ENCODE results near the gene CCDC92. TPM values are rescaled to one million over a fixed set of nuclear protein-coding genes. Genes with fewer than 3 reads are reported as not detected.

The CCDC92 gene
- polyA plus RNA-seq, 2 of the 4 experiments (the other 2 are of a cell fraction): 27.2 to 27.5 TPM

DNA sequence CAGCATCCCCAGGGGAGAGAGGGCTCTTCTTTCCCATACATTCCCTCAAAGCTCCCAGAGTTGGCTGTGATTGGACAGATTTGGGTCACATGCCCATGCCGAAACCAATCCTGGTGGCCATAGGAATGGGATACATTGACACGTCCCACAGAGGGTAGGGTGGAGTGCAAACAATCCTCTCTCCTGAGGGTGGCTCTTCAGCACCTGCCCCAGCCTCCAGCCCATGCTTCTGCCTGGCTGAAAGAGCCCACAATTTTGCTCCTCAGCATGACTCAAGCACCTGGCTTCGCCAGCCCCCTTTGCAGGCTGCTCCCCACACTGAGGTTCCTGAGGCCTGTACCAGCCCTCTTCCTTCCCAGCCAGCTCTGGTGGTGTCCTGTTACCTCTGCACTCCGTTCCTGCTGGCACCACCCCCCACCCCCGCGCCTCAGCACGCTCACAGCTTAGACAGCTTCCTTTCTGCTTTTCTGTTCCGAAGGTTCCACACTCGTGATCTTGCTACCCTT is 71.7 kb downstream of the CCDC92 start:
- CTCF ChIA-PET: interaction anchor here (0.8 to 1.2 kb wide), 6 partner anchors 9 to 135 kb away, joined by 3 to 4 read pairs (median 3); no protein-coding TSS in a partner anchor
- FAIRE-seq: no peak

GRCh38 chr12:123899368-123899767 is 73.3 kb downstream of the CCDC92 start:
- POLR2A ChIA-PET: no interaction called here

More for the DNA sequence above, 71.7 kb downstream of the CCDC92 start:
- TF ChIP-seq PHF8 (IDR thresholded peaks at IDR 0.05; ENCODE audit: borderline replicate concordance, low read depth): no peak
- TF ChIP-seq, protein P1, sequence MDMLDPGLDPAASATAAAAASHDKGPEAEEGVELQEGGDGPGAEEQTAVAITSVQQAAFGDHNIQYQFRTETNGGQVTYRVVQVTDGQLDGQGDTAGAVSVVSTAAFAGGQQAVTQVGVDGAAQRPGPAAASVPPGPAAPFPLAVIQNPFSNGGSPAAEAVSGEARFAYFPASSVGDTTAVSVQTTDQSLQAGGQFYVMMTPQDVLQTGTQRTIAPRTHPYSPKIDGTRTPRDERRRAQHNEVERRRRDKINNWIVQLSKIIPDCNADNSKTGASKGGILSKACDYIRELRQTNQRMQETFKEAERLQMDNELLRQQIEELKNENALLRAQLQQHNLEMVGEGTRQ (IDR thresholded peaks at IDR 0.05): peak; percentile 53
- no peak overlapping the region for H3K27ac ChIP-seq
- ATAC-seq (peak in 1 of 2 experiments; percentile 30; a peak in 4 of 6 replicates), DNase-seq (ENCODE audit: low read depth in 1 of 2, low spot score in 1 of 2) (no peak)
- POLR2A ChIA-PET: no interaction called here
- peaks cover 5% of the 10 kb centered on the region; the same call in 1 of the 3 replicates for H3K4me1 ChIP-seq
- H3K4me3 ChIP-seq: no peak overlapping the region
- no peak overlapping the region for H3K4me2 ChIP-seq
- 63% methylated on average over 9 of the region's 9 CpGs for WGBS (ENCODE audit: missing lambda C conversion rate)
- no peaks in the 10 kb centered on the region for H3K9me3 ChIP-seq

GRCh38 chr12:123898673-123899072 is 74.0 kb downstream of the CCDC92 start:
- POLR2A ChIA-PET: no interaction called here
- FAIRE-seq (no peak), ATAC-seq (no peak), DNase-seq (ENCODE audit: low read depth in 1 of 2, low spot score in 1 of 2) (no peak)
- CTCF ChIA-PET: interaction anchor here (1.8 kb wide), 1 partner anchor 9 kb away, joined by 5 read pairs; no protein-coding TSS in a partner anchor
- Histone ChIP-seq H3K4me3 (no peak overlapping the region), H3K4me2 (no peak overlapping the region), H3K27ac (no peak overlapping the region), H3K4me1 (peaks cover 5% of the 10 kb centered on the region; the same call in 1 of the 3 replicates), H3K9me3 (no peaks in the 10 kb centered on the region)
- no peak for TF ChIP-seq ATOH8 (CRISPR knock-in tag; IDR thresholded peaks at IDR 0.05; ENCODE audit: low read depth)
- no peak for TF ChIP-seq EP300 (IDR thresholded peaks at IDR 0.05)
- no peak for TF ChIP-seq NFE2L2 (conservative IDR thresholded peaks at IDR 0.05; ENCODE audit: low read length)
- TF ChIP-seq MAZ (IDR thresholded peaks at IDR 0.05; ENCODE audit: borderline replicate concordance, low read depth, low read length): no peak
- TF ChIP-seq ZFP36 (IDR thresholded peaks at IDR 0.05; ENCODE audit: borderline replicate concordance, partially characterized antibody): no peak
- TF ChIP-seq RCOR1 (IDR thresholded peaks at IDR 0.05; ENCODE audit: low read depth, low read length): no peak
- no peak for TF ChIP-seq BCL3 (IDR thresholded peaks at IDR 0.05)
- TF ChIP-seq HOXB5 (CRISPR knock-in tag; IDR thresholded peaks at IDR 0.05): no peak
- no peak for TF ChIP-seq CBX2 (IDR thresholded peaks at IDR 0.05; ENCODE audit: borderline replicate concordance, low read depth)
- WGBS (ENCODE audit: missing lambda C conversion rate): 67% methylated on average over 18 of the region's 18 CpGs

More at GRCh38 chr12:123899368-123899767, 73.3 kb downstream of the CCDC92 start:
- no peaks in the 10 kb centered on the region for H3K9me3 ChIP-seq
- no peak for FAIRE-seq
- DNase-seq (ENCODE audit: low read depth in 1 of 2, low spot score in 1 of 2): no peak
- TF ChIP-seq FOXS1 (CRISPR knock-in tag; IDR thresholded peaks at IDR 0.05) (no peak), TP53 (CRISPR knock-in tag; IDR thresholded peaks at IDR 0.05) (no peak), POLR2A (IDR thresholded peaks at IDR 0.05; ENCODE audit: low read length) (no peak), FOSL2 (IDR thresholded peaks at IDR 0.05) (no peak), FOSL2 (CRISPR knock-in tag; IDR thresholded peaks at IDR 0.05) (no peak), KDM5A (IDR thresholded peaks at IDR 0.05) (no peak), NPAS2 (CRISPR knock-in tag; IDR thresholded peaks at IDR 0.05; ENCODE audit: borderline replicate concordance) (no peak), E2F6 (IDR thresholded peaks at IDR 0.05; ENCODE audit: borderline replicate concordance, low read depth) (no peak), MAZ (IDR thresholded peaks at IDR 0.05; ENCODE audit: borderline replicate concordance, low read depth, low read length) (no peak), REST (IDR thresholded peaks at IDR 0.05) (no peak), JUNB (IDR thresholded peaks at IDR 0.05) (no peak), FOSB (CRISPR knock-in tag; IDR thresholded peaks at IDR 0.05) (no peak), NFE2L2 (conservative IDR thresholded peaks at IDR 0.05; ENCODE audit: low read length) (no peak), RFX5 (IDR thresholded peaks at IDR 0.05) (no peak)
- CTCF ChIA-PET: interaction anchor here (1.8 kb wide), 1 partner anchor 10 kb away, joined by 5 read pairs; no protein-coding TSS in a partner anchor
- H3K4me2 ChIP-seq: no peak overlapping the region
- H3K4me1 ChIP-seq: peaks cover 5% of the 10 kb centered on the region; the same call in 1 of the 3 replicates
- no peak overlapping the region for H3K27ac ChIP-seq
- H3K4me3 ChIP-seq: no peak overlapping the region
- no peak for ATAC-seq
- WGBS (ENCODE audit: missing lambda C conversion rate): 56% methylated on average over 9 of the region's 9 CpGs

Measured in A549 (cell line).